ENCODE results near the gene MPEG1. TPM values are rescaled to one million over a fixed set of nuclear protein-coding genes. Genes with fewer than 3 reads are reported as not detected.

The MPEG1 gene, protein sequence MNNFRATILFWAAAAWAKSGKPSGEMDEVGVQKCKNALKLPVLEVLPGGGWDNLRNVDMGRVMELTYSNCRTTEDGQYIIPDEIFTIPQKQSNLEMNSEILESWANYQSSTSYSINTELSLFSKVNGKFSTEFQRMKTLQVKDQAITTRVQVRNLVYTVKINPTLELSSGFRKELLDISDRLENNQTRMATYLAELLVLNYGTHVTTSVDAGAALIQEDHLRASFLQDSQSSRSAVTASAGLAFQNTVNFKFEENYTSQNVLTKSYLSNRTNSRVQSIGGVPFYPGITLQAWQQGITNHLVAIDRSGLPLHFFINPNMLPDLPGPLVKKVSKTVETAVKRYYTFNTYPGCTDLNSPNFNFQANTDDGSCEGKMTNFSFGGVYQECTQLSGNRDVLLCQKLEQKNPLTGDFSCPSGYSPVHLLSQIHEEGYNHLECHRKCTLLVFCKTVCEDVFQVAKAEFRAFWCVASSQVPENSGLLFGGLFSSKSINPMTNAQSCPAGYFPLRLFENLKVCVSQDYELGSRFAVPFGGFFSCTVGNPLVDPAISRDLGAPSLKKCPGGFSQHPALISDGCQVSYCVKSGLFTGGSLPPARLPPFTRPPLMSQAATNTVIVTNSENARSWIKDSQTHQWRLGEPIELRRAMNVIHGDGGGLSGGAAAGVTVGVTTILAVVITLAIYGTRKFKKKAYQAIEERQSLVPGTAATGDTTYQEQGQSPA
- total RNA-seq = 1.9 TPM

DNA sequence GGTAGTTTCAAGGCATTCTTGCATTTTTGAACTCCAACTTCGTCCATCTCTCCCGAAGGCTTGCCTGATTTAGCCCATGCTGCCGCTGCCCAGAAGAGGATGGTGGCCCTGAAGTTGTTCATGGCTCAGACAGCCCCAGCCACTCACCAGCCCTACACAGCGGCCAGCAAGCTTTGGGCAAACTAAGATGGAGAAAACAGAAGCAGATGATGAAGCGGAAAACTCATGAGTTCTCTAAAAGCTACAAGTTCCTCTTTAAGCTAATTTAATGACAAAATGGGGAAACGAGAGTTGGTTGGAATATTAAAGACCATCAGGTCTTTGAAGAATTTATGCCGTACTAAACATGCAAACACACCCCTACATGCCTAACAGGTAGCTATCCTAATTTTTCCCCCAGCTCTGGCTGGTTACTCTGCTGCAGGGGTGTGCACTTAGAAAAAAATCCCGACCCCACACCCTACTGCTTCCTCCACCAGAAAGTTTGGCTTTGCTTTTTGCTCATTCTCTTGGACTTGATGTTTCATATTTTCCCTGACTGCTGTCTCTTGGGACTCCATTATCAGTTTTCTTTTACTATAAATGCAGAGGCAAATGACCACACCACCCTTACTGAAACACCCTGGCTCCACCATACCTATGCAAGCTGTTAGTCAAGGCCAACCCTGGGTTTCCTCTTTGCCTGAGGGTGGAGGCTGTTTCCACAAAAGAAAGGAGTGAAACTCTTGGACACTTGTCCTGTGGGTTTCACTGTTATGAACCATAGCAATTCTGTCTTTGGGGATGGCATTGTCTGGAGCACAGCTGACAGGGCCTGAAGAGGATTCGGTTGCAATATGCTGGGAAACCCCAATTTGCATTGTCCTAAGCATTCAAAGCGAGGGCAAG, at the start of gene MPEG1:
TSS of gene MPEG1 (minus strand) at position 184 of the 888 bp plus-strand sequence. CDS start at position 122, 62 bp downstream.
- DNase-seq (ENCODE audit: low read depth in 2 of 3, low spot score in 2 of 3) = peak in 1 of 3 donors; percentile 47

DNA sequence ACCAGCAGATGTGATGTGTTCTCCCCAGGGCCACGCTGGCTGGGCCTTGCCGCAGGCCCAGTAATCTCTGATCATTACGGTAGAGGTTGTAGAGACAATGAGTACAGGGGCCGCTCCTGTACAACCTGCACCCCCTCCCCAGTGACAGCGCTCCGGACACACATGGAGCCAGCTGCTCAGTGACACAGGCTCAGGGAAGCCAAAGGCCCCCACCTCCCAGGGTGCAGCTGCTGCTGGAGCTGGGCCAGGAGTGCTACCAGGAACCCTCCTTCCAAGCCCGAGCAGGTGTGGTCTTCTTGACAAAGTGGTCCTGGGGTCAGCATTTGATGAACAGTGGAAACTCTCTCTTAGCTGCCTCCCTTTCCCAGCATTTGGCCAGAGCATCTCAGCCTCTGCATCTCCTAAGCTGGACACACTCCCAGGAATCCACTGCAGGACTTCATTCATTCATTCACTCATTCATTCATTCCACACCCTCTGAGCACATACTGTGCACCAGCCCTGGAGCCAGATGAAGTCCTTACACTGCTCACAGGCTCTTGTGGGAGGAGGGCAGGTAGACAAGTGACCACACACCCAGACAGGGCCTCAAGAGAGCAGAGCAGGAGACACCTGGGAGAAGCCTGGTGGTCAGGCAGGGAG, 49.6 kb upstream of the MPEG1 start:
- no peak for DNase-seq (ENCODE audit: low read depth in 2 of 3, low spot score in 2 of 3)

DNA sequence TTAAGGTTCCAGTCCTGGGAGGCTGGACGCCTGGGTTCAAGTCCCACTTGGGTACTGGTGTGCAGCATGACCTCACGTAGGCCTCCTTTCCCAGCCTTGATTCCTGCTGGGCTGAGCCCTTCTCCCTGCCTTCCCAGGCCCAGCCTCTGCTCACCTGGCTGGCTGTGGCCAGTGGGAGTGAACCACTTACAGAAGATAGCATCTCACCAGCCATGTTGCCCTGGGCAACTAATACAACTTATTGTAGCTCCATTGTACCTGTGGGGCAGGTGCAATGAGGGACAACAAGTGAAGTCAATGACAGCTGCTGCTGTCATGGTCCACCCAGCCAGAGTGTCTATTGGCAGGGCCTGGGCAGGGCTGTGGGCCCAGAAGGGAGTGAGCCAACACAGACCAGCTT, 48.4 kb upstream of the MPEG1 start:
- no peak for DNase-seq (ENCODE audit: low read depth in 2 of 3, low spot score in 2 of 3)

DNA sequence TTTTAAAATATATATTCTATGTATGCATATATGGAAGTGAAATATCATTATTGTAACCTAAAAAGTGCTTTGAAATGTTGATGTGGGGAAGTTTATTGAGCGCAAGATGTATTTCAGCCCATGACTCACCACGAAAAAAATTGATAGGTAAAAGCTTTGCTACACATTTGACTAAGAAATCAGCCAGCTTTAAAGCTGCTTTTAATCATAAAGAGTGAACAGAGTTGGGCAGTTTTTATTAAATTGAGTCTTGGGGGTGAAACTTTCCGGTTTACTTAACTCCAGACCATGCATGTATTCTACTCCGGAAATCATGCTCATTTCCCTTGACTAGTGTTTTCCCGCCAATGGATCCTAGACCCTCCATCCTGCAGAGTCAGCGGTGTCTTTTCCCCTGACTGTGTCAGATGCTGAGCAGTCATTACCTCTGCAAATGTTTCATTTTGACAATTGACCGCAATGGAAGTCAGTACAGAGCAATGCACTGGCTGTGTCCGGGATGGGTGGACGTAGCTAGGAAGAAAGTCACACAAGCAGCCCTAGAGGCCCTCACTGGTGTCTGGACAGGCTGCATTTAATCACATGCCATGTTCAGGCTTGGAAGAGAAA, 47.2 kb upstream of the MPEG1 start:
- no peak for DNase-seq (ENCODE audit: low read depth in 2 of 3, low spot score in 2 of 3)

DNA sequence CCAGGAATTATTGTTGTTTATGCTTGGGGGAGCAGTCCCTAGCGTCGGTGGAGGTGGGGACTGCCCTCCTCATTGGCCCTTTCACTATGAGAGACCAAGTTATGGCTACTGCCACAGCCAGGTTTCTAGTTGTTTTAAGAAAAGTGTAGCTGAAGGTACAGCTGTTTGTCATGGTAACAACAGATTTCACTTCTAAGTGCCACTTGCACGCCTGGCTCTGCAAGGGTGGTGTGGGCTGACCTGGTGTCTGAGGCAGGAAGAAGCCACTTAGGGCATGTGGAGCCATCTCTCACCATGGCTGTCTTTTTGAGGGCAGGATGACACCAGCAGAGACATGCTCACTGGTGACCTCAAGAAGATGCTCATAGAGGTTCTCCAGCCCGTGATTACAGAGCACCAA, 46.3 kb upstream of the MPEG1 start:
- DNase-seq (ENCODE audit: low read depth in 2 of 3, low spot score in 2 of 3) = no peak

DNA sequence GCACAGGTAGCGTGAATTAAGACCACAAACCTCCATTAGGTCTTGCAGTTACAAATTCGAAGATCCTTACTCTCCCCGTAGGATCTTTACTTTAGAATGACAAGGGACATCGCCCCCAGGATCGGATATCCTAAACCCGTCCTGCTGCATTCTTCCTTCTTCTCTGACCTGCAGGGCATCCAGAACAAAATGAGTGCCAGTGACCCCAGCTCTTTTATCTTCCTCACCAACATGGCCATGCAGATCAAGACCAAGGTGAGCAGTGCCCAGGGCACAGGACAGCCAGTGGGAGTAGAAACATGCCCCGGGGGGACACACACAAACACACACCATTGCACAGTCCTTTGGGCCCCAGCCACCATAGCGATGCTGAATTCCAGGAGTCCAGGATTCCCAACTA, 42.6 kb upstream of the MPEG1 start:
- DNase-seq (ENCODE audit: low read depth in 2 of 3, low spot score in 2 of 3) = no peak

DNA sequence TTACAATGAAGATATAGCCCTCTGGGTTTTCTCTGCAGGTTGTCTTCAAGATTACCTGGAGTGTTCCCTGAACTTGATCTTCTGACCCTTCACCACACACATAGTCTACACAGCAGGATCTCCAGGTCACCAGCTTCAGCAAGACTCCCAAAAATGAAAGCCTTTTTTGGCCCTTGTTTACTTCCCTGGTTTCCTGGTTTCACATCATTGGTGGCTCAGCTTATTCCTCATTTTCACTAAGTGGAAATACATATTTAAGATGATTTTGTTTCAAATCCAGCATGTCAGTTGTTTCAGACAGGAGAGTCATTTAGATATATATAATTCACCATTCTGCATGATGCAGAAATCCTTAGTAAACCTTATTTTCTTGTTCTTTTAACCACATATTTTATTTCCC, 41.6 kb upstream of the MPEG1 start:
- no peak for DNase-seq (ENCODE audit: low read depth in 2 of 3, low spot score in 2 of 3)

DNA sequence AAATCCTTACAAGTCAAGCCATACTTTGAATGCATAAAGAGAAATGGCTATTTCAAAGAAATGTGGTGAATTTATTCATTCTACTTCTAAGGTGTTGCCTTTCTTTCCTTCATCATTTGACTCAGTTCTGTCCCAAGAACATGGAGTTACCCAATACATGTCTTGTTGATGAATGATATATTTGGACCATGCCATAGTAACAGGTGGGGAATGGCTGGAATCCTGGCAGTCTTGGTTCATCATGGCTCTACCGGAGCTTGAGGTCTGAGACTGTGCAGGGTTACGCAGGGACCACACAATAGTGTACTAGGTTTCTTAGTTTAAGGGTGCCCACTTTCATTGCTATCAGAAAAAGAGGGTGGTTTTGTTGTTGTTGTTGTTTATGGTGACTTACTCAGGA, 40.3 kb upstream of the MPEG1 start:
- DNase-seq (ENCODE audit: low read depth in 2 of 3, low spot score in 2 of 3) = no peak

DNA sequence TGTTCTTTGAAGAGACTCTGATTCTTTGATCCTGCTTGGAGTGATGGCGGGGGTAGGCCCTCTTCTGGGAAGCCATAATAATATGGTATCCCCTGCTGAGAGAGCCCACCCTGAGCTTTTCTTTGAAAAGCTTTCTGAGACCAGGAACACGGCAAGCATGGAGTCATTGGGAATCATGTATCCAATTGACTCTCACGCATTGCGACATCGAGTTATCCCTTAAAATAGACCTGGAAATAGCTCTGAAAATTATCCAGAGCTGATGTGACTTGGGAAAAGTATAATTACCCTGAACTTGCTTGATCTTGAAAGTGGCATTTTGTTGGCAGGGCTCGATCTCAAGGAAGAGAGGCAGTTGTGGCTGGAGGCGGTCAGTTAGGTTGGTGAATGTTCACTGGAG, 36.8 kb upstream of the MPEG1 start:
- no peak for DNase-seq (ENCODE audit: low read depth in 2 of 3, low spot score in 2 of 3)

DNA sequence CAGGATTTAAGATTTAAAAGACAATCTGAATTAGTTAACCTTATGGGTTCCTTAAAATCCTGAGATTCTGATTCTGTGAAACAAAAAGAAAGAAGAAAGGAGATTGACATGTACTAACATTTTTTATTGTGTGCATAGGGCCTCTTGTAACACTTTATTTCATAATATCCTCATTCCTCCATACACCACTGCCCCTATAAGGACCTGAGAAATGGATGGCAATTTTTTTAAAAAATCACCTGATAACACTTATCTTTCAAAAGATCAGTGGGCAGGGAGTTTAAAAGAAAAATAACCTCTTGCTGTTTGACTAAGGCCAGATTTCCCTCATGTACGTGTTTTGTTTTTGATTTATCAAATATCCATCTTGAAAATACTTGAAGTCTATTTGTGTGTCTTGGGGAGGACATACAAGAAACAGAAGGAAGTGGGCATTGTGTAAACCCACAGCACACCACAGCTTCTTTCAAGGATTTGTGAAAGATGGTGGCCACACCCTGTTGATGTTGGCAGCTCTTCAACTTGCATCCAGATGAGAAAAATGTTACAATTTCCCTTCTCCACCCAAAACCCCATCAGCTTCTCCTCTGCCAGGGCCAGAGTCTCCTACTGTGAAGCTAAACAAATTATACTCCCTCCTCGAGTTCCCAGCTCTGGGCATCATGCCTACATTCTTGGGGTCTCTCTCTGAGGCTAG, 35.0 kb upstream of the MPEG1 start:
- peak in 1 of 3 donors; percentile 43 for DNase-seq (ENCODE audit: low read depth in 2 of 3, low spot score in 2 of 3)

DNA sequence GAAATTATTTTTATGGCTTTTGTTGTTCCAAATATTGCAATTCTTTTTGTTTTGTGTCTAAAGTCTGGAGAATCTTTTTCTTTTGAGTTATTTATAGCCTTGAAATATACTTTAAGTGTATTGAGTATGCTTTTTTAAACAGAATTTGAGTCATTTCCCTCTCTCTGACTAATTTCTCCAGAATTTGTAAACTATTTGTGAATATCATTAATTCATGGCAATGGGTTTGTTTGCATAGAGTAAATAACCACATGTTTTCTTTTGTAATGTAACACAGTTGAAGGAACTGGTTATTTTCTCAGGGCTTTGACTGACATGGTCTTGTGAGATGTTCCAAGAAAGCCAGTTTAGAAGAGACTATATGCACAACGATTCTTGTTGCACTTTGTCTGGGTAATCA, 30.9 kb upstream of the MPEG1 start:
- no peak for DNase-seq (ENCODE audit: low read depth in 2 of 3, low spot score in 2 of 3)

DNA sequence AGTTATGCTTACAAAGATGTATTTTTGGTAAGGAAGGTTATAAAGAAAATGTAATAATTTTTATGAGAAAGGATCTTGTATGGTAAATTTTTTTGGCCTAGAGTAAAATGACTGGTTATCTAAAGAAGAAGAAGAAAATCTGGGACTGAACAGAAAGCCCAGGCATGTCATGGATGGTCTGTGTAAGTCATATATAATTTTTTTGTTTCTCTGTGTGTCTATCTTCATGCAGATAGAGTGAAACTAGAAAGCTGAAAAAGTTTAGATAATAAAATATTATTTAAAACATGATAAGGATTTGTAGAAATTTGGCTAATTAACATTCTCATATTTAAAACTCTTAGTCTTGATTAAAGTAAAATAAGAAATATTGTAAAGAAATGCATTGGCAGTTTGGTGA, 27.6 kb upstream of the MPEG1 start:
- DNase-seq (ENCODE audit: low read depth in 2 of 3, low spot score in 2 of 3) = no peak

DNA sequence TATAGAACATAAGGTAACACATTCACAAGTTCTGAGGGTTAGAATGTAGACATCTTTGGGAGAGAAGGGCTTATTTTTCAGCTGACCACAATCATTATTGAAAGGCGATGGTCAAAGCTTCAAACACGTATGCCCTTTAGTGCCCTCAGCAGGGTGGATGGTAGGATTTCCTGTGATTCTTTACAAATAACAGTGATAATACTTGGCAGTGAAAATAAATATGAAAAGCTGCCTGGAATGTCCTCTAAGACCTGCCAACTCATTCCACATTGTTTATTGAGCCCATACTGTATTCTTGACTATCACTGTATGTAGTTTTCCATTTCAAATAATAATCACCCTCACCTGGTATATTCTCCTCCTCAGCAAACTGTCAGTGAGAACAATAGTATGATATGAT, 13.7 kb upstream of the MPEG1 start:
- DNase-seq (ENCODE audit: low read depth in 2 of 3, low spot score in 2 of 3) = no peak

DNA sequence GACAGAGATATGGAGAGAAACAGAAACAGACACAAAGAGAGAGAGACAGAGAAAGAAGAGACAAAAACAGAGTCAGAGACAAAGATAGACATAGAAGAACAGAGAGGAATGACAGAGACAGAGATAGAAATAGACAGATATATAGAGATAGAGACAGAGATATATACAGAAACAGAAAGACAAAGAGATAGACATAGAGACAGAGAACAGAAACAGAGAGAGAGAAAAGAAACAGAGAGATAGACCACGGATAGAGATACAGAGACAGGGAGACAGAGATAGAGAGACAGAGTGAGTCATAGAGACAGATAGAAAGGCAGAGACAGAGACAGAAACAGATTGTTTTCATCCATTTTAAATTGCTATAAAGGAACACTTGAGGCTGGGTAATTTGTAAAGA, 12.3 kb upstream of the MPEG1 start:
- DNase-seq (ENCODE audit: low read depth in 2 of 3, low spot score in 2 of 3) = no peak

DNA sequence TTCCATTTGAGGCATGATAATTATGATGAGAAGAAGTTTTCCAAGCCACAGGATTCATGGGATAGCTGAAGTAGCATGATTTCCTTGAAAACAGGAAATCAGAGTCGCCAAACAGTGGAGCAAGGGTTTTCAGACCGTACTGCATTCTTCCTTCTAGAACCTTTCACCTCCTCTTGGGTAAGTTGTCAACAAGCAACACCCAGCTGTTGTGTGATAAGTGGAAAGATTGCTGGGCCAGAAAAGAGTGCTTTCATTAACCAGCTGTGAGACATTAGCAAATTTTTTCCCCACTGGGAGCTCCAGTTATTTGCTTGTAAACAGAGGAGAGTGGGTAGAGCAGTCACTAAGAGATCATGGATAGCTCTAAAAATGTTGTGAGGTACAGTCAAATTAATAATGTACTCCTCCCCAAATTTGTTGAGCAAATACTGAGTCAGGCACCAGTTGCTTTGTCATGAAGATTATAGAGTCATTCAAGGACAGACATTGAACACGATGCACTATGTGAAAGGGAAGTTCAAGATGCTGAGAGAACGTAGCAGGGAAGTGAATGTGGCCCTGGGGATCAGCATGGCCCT, 11.7 kb upstream of the MPEG1 start:
- no peak for DNase-seq (ENCODE audit: low read depth in 2 of 3, low spot score in 2 of 3)

DNA sequence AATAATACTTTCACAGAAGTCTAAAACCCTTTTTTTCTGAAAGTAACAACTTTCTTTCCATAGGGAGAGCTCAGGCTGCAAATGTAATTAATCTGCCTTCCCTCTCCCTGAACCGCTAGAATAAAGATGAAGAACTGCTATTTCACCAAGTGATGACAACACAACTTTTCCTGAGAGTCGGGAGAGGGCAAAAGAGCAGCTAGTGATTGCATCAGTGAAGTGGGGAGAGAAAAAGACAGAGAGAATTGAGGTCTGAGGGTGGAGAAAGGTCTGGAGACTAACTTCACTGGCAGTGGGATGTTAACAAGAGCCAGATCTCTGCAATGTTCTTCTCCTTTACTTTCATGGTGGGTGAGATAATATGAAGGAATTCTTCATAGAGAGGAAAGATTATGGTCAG, 10.9 kb upstream of the MPEG1 start:
- no peak for DNase-seq (ENCODE audit: low read depth in 2 of 3, low spot score in 2 of 3)

DNA sequence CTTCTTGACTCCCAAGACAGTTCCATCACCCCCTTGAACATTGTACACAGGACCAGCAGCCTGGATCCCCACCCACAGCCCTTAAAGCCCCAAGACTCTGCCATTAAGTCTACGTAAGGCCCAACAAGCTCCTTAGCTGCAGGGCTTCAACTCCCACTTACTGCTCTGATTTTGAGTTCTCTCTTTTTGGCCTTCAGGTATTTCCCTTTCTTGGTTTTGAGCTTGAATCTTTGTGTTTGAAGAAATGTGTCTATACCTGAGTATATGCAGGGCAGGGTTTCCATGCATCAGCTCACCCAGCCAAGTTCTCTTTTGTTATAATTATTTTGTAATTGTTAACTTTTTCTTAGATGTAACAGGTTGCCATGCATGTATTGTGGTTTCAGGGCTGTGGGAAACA, 10.4 kb upstream of the MPEG1 start:
- DNase-seq (ENCODE audit: low read depth in 2 of 3, low spot score in 2 of 3) = no peak

DNA sequence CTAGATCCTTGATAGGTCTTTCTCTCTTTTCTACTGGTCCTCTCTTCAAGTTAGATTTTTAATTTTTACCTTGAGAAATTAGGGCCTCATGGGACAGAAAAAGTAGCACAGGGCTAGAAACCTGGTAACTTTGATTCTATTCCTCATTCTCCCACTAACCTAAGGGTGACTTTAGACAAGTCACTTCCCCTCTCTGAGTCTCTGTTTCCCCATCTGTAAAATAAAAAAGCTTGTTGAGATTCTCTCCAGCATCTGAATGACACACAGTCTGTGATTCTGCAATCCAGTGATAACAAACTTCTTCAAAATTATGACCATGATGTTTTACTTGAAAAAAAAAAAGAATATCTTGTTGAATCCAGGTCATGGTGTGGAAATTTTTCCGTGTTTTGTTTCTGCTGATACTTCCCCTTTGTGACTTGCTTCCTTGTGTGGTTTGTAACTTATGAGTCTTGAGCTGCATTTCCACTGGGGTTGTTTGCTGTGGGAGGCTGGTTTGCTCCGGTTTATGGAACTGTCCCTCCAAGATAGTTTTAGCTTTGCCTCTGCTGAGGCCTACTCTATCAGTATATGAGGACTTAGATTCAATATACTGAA, 9.8 kb upstream of the MPEG1 start:
- peak in 1 of 3 donors; percentile 50 for DNase-seq (ENCODE audit: low read depth in 2 of 3, low spot score in 2 of 3)

DNA sequence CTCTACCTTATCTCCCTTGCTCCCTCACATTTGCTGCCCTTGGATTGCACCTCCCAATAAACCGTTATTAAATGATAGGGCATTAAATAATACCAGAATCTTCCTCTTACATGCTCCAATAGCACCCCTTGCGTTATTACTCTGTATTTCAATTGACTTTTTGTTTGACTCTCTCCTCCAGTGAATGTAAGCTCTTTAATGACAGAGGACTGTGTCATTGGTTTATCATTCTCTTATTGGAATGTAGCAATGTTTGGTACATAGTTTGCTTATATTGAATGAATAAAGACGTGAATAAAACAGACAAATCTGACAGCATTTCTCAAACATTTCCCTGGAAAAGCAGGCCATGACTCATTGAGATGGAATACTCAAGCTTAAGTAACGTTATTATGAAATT, 8.7 kb upstream of the MPEG1 start:
- DNase-seq (ENCODE audit: low read depth in 2 of 3, low spot score in 2 of 3) = no peak
